Measurements from ENCODE around the gene TRAF3IP3. TPM values are rescaled to one million over a fixed set of nuclear protein-coding genes. Genes with fewer than 3 reads are reported as not detected.

The TRAF3IP3 gene
- total RNA-seq, 1 experiment from 2014 or later, result not detected

DNA sequence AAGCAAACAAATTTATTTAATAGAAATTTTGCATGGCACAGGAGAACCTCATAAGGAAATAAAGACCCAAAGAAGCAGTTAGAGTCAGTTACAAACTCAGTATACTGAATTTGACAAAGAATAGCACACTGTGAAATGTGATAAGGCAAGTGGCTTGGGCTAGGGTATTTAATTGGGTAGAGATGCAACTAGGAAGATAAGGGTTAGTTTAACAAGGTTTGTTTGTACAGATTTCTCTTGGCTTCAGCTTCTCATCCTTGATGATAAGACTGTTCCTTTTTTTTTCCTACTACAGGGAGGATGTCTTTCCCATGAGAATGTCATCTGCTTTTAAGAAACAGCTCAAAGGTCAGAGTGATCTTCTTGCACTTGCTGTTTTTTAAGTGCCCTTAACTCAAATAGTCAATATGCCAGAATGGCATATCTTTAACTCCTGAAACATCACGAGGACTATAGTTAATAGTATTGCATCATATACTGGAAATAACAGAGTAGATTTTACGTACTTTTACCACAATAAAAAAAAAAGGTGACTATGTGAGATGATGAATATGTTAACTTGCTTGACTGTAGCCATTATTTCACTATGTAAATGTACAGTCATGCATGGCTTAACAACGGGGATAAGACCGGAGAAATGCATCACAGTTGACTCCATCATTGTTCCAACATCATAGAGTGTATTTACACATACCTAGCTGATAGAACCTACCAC is 9.2 kb upstream of the TRAF3IP3 start:
- no peak overlapping the region for H3K4me2 ChIP-seq (ENCODE audit: insufficient read depth, insufficient read length, low read length)

More for the DNA sequence above, 9.2 kb upstream of the TRAF3IP3 start:
- Histone ChIP-seq H2BK5ac (ENCODE audit: insufficient read length, low read length) (no peak overlapping the region), H3K9me3 (ENCODE audit: control insufficient read depth, low read depth, low read length) (no peaks in the 10 kb centered on the region), H3K23ac (ENCODE audit: insufficient read length, low read depth, low read length) (no peak overlapping the region), H3K79me2 (ENCODE audit: insufficient read depth, low read length) (no peaks in the 10 kb centered on the region), H3K4ac (ENCODE audit: low read depth, low read length) (no peak overlapping the region), H4K91ac (ENCODE audit: insufficient read length, low read depth, low read length) (no peak overlapping the region), H2AK5ac (ENCODE audit: insufficient read length, low read length) (no peak overlapping the region), H3K56ac (ENCODE audit: insufficient read length, low read depth, low read length) (no peak overlapping the region), H2BK20ac (ENCODE audit: low read depth, low read length, poor library complexity, severe bottlenecking) (no peak overlapping the region), H4K5ac (ENCODE audit: insufficient read length, low read depth, low read length) (no peak overlapping the region), H2BK120ac (ENCODE audit: low read depth, low read length, poor library complexity, severe bottlenecking) (no peak overlapping the region), H3K4me1 (ENCODE audit: insufficient read depth, low read length) (no peaks in the 10 kb centered on the region), H4K8ac (replicated peaks; ENCODE audit: insufficient read length, low read depth, low read length) (no peak overlapping the region), H3K27ac (ENCODE audit: insufficient read length, low read depth, low read length) (no peak overlapping the region), H4K20me1 (ENCODE audit: control insufficient read depth, insufficient read depth, insufficient read length) (no peaks in the 10 kb centered on the region), H3T11ph (ENCODE audit: low read length) (no peak overlapping the region), H2BK12ac (ENCODE audit: insufficient read length, low read depth, low read length) (no peak overlapping the region), H3K14ac (ENCODE audit: insufficient read depth, low read length) (no peak overlapping the region), H3K18ac (ENCODE audit: insufficient read length, low read depth, low read length) (no peak overlapping the region), H2AFZ (ENCODE audit: low read length) (no peak overlapping the region), H2BK15ac (ENCODE audit: low read depth, low read length) (no peak overlapping the region), H3K9ac (ENCODE audit: extremely low read depth, insufficient read length, low read length) (no peak overlapping the region), H3K23me2 (ENCODE audit: insufficient read length, low read depth, low read length, poor library complexity, severe bottlenecking) (no peaks in the 10 kb centered on the region), H3K79me1 (ENCODE audit: insufficient read depth, low read depth, low read length, poor library complexity, severe bottlenecking) (no peaks in the 10 kb centered on the region), H3K27me3 (ENCODE audit: insufficient read depth, low read length) (peaks cover 2% of the 10 kb centered on the region; the same call in 1 of the 2 replicates)
- no peak for DNase-seq
- TF ChIP-seq, protein P1, sequence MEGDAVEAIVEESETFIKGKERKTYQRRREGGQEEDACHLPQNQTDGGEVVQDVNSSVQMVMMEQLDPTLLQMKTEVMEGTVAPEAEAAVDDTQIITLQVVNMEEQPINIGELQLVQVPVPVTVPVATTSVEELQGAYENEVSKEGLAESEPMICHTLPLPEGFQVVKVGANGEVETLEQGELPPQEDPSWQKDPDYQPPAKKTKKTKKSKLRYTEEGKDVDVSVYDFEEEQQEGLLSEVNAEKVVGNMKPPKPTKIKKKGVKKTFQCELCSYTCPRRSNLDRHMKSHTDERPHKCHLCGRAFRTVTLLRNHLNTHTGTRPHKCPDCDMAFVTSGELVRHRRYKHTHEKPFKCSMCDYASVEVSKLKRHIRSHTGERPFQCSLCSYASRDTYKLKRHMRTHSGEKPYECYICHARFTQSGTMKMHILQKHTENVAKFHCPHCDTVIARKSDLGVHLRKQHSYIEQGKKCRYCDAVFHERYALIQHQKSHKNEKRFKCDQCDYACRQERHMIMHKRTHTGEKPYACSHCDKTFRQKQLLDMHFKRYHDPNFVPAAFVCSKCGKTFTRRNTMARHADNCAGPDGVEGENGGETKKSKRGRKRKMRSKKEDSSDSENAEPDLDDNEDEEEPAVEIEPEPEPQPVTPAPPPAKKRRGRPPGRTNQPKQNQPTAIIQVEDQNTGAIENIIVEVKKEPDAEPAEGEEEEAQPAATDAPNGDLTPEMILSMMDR (conservative IDR thresholded peaks at IDR 0.05), result no peak
- Mint-ChIP-seq H3K36me3 (ENCODE audit: insufficient read depth in 1 of 3, low read depth in 3 of 3) (no peaks in the 10 kb centered on the region), H3K9me3 (no peaks in the 10 kb centered on the region), H3K27ac (no peak overlapping the region), H3K27me3 (ENCODE audit: low read depth) (peaks cover 61% of the 10 kb centered on the region), H3K4me1 (peaks cover 14% of the 10 kb centered on the region in 2 experiments), H3K4me3 (no peak overlapping the region)
- no CpG with 5 or more reads among the region's 4 CpGs for WGBS (ENCODE audit: extremely low coverage, insufficient read length, low lambda C conversion rate)
